Left renal pelvis (tissue), 4 donors: ENCODE results near the gene INO80. TPM values are rescaled to one million over a fixed set of nuclear protein-coding genes. Genes with fewer than 3 reads are reported as not detected.
"Not testable (repeated sequence)": the region's sequence is repeated elsewhere in the genome, so short reads cannot be mapped to it uniquely, and the experiment has no call there.

Source experiments
- DNase-seq, 4 donors: peaks; one replicate each; pipeline ENCODE4 v3.0.0-alpha.2; 2013; ENCODE audit warnings: low read depth in 4 of 4, low spot score in 3 of 4
- polyA plus RNA-seq, 4 donors: library from polyadenylated mRNA; unstranded; fragments of 120-200 nt; gene quantifications; one replicate each; pipeline ENCODE4 v1.2.1, GENCODE V29; 2013; ENCODE audit not compliant: insufficient read length in 4 of 4

INO80 gene
- polyA plus RNA-seq, 4 donors, result 14.3 to 23.2 (median 22.0) TPM

DNA sequence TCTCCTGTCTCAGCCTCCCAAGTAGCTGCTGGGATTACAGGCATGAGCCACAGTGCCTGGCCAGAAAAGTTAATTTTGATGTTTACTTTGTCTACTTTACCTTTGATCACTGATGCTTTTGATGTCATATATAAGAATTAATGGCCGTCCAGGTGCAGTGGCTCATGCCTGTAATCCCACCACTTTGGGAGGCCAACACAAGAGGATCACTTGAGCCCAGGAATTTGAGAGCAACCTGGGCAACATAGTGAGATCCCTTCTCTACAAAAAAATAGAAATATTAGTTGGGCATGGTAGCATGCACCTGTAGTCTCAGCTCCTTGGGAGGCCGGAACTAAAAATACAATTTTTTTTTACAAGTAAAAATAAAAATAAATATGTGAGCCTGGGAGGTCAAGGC, 6.8 kb upstream of the INO80 start:
- DNase-seq, result no peak

DNA sequence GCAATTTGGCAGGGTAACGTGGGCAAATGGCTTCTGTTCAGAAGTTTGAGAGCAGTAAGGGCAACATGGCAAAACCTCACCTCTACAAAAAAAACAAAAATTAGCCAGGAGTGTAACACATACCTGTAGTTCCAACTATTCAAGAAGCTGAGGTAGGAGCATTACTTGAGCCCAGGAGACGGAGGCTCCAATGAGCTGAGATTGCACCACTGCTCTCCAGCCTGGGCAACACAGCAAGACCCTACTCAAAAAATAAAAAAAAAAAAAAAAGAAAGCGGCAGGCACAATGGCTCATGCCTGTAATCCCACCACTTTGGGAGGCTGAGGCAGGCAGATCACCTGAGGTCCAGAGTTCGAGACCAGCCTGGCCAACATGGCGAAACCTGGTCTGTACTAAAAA, 5.9 kb upstream of the INO80 start:
- no peak for DNase-seq

DNA sequence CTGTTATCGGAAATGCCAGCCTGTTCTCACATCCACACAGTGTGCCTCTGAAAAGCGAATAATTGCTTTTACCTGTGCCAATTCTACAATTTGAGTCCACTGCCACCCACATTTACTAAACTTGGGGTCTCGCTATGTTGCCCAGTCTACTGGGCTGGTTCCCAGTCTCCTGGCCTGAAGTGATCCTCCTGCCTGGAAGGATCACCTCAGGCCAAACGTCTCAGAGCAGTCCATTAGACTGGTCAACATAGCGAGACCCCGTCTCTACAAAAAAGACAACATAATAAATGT, 827 bp upstream of the INO80 start:
- DNase-seq, result no peak

DNA sequence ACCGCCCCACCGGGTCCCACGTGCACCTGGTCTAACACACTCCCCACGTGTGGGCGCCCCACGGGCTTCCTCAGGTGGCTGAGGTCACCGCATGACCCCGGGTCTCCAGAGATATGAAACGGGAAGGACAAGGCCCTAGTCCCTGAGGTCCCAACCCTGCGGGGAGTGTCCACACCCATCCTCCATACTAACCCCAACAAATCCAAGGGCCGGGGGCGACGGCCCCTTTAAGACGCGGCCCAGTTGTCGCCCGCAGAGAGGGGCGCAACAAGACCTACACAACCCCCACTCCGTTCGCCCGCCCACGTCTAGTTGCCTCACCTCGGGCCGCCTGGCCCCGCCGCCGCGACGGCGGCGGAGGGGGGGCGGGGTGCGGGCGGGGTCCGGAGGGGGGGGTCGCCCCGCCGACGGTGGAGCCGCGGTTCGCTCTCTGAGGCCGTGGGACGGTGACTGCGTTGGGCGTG, 396 bp downstream of the INO80 start:
- DNase-seq, result peak in 2 of 4 donors; percentile 33 to 43

DNA sequence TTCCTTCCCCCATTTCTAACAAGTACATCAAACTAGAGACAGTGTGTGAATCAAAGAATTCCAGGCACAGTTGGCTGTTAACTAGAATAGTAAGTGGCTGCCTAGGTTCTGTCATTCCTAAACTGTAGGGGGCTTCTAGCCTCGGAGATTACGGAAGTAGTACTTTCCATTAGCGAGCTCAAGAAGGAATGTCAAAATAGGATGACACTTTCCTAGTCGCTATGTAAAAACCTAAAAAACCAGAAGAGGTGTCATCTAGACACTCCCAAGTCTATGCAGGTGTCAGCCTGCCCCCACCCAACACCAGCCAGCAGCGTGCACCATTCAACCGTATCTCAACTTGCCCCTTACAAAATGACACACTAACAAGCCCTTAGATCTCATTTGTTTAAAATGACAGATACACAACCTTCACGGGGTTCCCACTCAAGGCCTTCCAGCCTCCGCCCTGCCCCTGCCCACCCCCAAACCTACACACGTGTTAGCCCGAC, 874 bp downstream of the INO80 start:
- peak in 1 of 4 donors; percentile 16 for DNase-seq

- DNase-seq, result no peak
Observed at GRCh38 chr15:41106947-41107346, 9.1 kb downstream of the INO80 start.

DNA sequence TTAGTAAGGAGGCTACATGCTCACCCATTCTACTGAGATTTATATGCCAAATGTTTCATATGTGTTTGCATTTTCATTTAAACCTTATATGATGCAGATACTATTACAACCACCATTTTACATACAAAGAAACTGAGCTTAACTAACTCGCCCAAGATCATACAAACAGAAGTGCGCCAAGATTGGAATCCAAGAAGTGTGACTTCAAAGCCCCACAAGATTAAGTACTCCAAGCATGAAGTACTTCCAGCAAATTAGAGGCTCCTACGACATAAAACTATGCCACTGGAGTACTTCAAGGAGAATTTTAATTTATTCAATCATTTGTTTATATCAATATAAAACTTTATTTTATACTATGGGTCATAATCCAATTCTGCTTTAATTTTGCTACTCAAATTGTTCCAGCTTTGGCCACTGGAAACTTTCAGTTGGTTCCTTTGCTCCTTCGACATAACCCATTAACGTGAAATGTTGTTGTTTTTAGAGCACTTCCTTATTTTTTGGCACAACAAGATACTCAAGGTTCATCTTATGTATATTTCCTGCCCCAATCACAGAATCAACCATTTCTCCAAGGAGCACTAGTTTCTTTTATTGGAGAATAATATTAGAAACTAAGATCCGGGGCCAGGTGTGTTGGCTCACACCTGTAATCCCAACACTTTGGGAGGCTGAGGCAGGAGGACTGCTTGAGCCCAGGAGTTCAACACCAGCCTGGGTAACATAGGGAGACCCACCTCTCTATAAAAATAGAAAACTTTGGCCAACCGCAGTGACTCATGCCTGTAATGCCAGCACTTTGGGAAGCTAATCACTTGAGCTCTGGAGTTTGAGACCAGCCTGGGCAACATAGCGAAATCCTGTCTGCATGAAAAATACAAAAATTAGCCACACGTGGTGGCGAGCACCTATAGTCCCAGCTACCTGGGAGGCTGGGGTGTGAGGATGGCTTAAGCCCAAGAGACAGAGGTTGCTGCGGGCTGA, 10.4 kb downstream of the INO80 start:
- DNase-seq, result no peak

DNA sequence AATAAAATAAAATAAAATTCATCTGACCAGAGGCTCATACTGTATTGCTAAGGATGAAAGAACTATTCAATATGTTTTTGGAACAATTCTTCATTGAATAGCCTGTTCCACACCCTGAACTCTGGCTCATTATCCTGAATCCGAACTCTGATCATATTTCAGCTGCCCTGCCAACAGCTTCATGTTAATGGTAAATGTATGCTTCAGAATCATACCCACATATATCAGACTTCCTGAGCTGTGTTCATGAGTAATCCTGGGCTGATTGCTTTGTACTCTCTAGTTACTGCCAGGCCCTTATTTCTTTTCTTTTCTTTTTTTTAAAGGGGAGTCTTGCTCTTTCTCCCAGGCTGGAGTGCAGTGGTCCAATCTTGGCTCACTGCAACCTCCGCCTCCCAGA, 11.8 kb downstream of the INO80 start:
- DNase-seq, result no peak

GRCh38 chr15:41102854-41103253, 13.2 kb downstream of the INO80 start:
- DNase-seq, result no peak

GRCh38 chr15:41096178-41096577, 19.9 kb downstream of the INO80 start:
- no peak for DNase-seq

DNA sequence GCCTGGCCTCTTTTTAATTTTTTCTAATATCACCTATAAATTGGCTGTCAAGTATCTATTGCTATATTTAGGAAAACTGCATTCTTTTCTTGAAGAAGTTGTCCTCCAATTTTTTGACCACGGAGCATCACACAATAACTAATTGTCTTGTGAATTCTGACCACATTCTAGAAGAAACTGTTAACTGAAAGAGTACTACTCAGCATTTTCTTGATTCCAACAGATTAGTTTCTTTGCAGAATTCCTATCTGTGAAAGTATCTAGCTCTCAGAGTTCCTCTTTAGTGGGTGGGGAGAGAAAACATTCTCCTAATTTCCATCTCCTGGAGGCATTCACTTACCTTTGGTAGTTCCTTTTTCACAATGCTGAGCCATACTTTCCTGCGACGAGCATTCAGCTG, 31.1 kb downstream of the INO80 start:
- DNase-seq, result no peak

DNA sequence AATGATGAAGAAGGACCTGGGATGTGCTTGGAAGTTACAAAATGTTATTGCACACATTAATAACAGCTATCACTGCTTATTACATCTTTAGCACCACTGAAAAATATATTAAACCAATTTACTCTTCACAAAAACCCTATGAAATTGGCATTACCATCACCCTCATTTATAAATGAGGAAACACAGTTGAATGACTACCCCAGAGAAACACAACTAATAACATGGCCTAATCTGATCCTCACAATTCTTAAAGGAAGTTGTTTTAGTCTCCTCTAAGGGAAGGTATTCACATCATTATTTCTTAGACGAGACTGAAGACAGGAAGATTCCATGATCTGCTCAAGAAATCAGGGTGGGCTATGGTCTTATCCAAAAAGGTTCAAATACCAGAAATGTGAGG, 35.9 kb downstream of the INO80 start:
- no peak for DNase-seq

- DNase-seq, result no peak
Observed at GRCh38 chr15:41079717-41080116, 36.4 kb downstream of the INO80 start.

- DNase-seq, result not testable (repeated sequence)
Observed at GRCh38 chr15:41078879-41079278, 37.2 kb downstream of the INO80 start.

- DNase-seq, result no peak
Observed at GRCh38 chr15:41078125-41078524, 38.0 kb downstream of the INO80 start.

DNA sequence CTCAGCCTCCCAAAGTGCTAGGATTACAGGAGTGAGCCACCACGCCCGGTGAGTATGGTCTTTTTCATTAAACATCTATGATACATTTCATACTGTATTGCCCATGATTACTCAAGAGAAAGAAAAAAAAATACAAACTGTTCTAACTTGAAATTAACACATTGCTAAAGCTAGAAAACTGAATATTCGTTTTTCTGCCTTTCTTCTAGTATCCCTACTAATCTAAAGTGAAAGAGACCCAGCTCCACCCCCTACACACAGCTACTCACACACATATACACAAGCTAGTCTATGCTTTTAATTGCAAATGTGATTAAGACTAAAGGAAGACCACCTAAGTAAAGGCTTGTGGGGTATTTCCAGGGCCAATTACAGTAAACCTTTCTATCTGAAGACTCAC, 43.1 kb downstream of the INO80 start:
- DNase-seq, result no peak

GRCh38 chr15:41072013-41072412, 44.1 kb downstream of the INO80 start:
- no peak for DNase-seq

DNA sequence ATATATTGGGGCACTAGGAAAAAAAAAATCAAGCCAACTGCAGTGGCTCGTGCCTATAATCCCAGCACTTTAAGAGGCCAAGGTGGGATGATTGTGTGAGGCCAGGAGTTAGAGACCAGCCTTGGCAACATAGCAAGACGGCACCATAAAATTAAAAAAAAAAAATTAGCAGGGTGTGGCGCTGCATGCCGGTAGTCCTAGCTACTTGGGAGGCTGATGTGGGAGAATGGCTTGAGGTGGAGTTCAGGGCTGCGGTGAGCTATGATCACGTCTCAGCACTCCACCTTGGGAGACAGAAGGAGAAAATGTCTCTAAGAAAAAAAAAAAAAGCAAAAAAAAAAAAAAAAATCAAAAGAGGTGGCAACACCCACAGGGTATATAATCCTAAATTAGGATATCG, 49.6 kb downstream of the INO80 start:
- no peak for DNase-seq

GRCh38 chr15:41061667-41062066, 54.4 kb downstream of the INO80 start:
- DNase-seq, result no peak

DNA sequence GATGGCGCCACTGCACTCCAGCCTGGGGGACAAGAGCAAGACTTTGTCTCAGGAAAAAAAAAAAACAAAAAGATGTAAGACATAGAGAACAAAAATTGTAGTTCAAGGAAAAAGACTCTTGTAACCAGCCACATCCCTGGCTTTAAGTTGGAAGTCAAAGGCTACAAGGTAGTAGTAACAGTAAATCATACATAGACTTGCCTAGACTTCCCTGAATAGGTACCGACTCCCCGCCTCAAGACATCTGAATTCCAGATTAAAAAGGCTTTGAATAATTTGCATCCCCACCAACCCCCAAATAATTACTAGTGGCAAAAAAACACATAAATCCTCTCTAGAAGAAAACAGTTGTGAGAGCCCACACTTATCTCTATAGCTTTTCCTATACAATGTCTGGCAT, 55.6 kb downstream of the INO80 start:
- no peak for DNase-seq

DNA sequence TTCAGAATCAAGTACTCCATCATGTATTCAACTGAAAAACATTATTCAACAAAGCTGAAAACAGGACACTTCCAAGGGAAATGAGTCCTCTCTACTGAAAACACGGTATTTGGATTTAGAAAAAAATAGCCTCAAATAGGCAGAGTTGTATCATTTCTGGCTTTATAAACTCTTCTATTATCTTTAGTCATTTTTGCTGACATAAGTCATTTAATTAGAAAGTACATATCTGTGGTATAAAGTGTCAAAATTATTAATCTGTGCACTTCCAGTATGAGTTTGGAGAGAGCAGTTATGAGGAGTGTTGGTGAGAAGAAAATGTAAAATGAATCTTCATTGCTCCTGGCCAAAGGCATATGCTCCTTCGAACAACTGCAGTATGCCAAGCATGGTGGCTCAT, 59.3 kb downstream of the INO80 start:
- no peak for DNase-seq

GRCh38 chr15:41055706-41056105, 60.4 kb downstream of the INO80 start:
- no peak for DNase-seq
